ENCODE results near the gene SIGLEC12.

- TF ChIP-seq RBM39 (optimal IDR thresholded peaks at IDR 0.05; ENCODE audit: low read depth, low read length) (no peak), NFYB (IDR thresholded peaks at IDR 0.05; ENCODE audit: extremely low read depth, insufficient read length) (no peak), PHF8 (IDR thresholded peaks at IDR 0.05; ENCODE audit: borderline replicate concordance, low read length) (no peak), PYGO2 (tag; IDR thresholded peaks at IDR 0.05) (no peak), SIX5 (IDR thresholded peaks at IDR 0.05; ENCODE audit: borderline replicate concordance in 1 of 2, insufficient read depth in 1 of 2, low read depth in 1 of 2, low read length in 2 of 2) (no peak), GABPA (tag; conservative IDR thresholded peaks at IDR 0.05; ENCODE audit: low read depth) (no peak)
- TF ChIP-seq, protein P1, sequence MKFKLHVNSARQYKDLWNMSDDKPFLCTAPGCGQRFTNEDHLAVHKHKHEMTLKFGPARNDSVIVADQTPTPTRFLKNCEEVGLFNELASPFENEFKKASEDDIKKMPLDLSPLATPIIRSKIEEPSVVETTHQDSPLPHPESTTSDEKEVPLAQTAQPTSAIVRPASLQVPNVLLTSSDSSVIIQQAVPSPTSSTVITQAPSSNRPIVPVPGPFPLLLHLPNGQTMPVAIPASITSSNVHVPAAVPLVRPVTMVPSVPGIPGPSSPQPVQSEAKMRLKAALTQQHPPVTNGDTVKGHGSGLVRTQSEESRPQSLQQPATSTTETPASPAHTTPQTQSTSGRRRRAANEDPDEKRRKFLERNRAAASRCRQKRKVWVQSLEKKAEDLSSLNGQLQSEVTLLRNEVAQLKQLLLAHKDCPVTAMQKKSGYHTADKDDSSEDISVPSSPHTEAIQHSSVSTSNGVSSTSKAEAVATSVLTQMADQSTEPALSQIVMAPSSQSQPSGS (CRISPR knock-in tag; IDR thresholded peaks at IDR 0.05): no peak
- TF ChIP-seq, protein P2, sequence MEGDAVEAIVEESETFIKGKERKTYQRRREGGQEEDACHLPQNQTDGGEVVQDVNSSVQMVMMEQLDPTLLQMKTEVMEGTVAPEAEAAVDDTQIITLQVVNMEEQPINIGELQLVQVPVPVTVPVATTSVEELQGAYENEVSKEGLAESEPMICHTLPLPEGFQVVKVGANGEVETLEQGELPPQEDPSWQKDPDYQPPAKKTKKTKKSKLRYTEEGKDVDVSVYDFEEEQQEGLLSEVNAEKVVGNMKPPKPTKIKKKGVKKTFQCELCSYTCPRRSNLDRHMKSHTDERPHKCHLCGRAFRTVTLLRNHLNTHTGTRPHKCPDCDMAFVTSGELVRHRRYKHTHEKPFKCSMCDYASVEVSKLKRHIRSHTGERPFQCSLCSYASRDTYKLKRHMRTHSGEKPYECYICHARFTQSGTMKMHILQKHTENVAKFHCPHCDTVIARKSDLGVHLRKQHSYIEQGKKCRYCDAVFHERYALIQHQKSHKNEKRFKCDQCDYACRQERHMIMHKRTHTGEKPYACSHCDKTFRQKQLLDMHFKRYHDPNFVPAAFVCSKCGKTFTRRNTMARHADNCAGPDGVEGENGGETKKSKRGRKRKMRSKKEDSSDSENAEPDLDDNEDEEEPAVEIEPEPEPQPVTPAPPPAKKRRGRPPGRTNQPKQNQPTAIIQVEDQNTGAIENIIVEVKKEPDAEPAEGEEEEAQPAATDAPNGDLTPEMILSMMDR (IDR thresholded peaks at IDR 0.05 in 2 of 3, conservative IDR thresholded peaks at IDR 0.05 in 1 of 3; ENCODE audit: insufficient read depth in 2 of 3, low read depth in 1 of 3, low read length in 3 of 3): peak; percentile 52 to 65 (median 63)
These were observed 9.8 kb upstream of the SIGLEC12 start for GRCh38 chr19:51511353-51511752.

Data from K562 (cell line).